Measurements from ENCODE around the gene POLR1A. TPM values are rescaled to one million over a fixed set of nuclear protein-coding genes. Genes with fewer than 3 reads are reported as not detected.

Gene POLR1A
- total RNA-seq, 5 donors from 2014 or later (not counting 1 experiment from before 2014, with no cell fraction given) = 22.0 to 28.7 (median 25.7) TPM

GRCh38 chr2:85988175-85988913, 117.3 kb downstream of the POLR1A start:
- ChIA-PET POLR2A (no interaction called here), CTCF (no interaction called here)
- ATAC-seq (replicated peaks in 1 of 4) = no peak
- H3K4me3 Mint-ChIP-seq = no peak overlapping the region
- H3K27me3 Mint-ChIP-seq = no peaks in the 10 kb centered on the region
- 96% methylated on average over 8 of the region's 10 CpGs for WGBS (ENCODE audit: insufficient coverage)
- Histone ChIP-seq H3K4me3 (ENCODE audit: control insufficient read depth in 1 of 2, extremely low read depth in 1 of 2, low read length in 1 of 2) (no peak overlapping the region), H3K27me3 (replicated peaks in 1 of 2; ENCODE audit: control insufficient read depth in 2 of 2, extremely low read depth in 1 of 2, insufficient read depth in 2 of 2, low read length in 1 of 2) (peaks cover 0 to 2% of the 10 kb centered on the region in 2 experiments), H3K27ac (ENCODE audit: low read length) (no peak overlapping the region), H3K4me1 (ENCODE audit: control insufficient read depth in 1 of 2, extremely low read depth in 1 of 2, insufficient read depth in 2 of 2, low read length in 2 of 2) (peaks cover 0 to 2% of the 10 kb centered on the region in 2 experiments), H3K36me3 (ENCODE audit: control insufficient read depth in 2 of 2, extremely low read depth in 1 of 2, insufficient read depth in 1 of 2, low read length in 1 of 2) (no peaks in the 10 kb centered on the region), H3K9me3 (no peaks in the 10 kb centered on the region)
- DNase-seq = no peak
- H3K4me1 Mint-ChIP-seq = peaks cover 0 to 4% (median 0%) of the 10 kb centered on the region in 3 donors
- H3K9me3 Mint-ChIP-seq = no peaks in the 10 kb centered on the region
- no peaks in the 10 kb centered on the region for H3K36me3 Mint-ChIP-seq
- H3K27ac Mint-ChIP-seq = no peak overlapping the region

- Mint-ChIP-seq H3K27me3 (no peaks in the 10 kb centered on the region), H3K4me1 (peaks cover 0 to under 1% (median 0%) of the 10 kb centered on the region in 3 donors), H3K36me3 (no peaks in the 10 kb centered on the region), H3K27ac (no peak overlapping the region), H3K9me3 (no peaks in the 10 kb centered on the region), H3K4me3 (no peak overlapping the region)
- DNase-seq = no peak
- WGBS (ENCODE audit: insufficient coverage) = 100% methylated on average over 2 of the region's 6 CpGs
- POLR2A ChIA-PET = interaction anchor here in 1 of 2 donors (0.6 kb wide), 1 partner anchor 602 kb away, joined by 4 read pairs; no protein-coding TSS in a partner anchor
- Histone ChIP-seq H3K4me1 (ENCODE audit: control insufficient read depth in 1 of 2, extremely low read depth in 1 of 2, insufficient read depth in 2 of 2, low read length in 2 of 2) (no peaks in the 10 kb centered on the region), H3K36me3 (ENCODE audit: control insufficient read depth in 2 of 2, extremely low read depth in 1 of 2, insufficient read depth in 1 of 2, low read length in 1 of 2) (no peaks in the 10 kb centered on the region), H3K27me3 (replicated peaks in 1 of 2; ENCODE audit: control insufficient read depth in 2 of 2, extremely low read depth in 1 of 2, insufficient read depth in 2 of 2, low read length in 1 of 2) (peaks cover 0 to 2% of the 10 kb centered on the region in 2 experiments), H3K9me3 (no peaks in the 10 kb centered on the region), H3K4me3 (ENCODE audit: control insufficient read depth in 1 of 2, extremely low read depth in 1 of 2, low read length in 1 of 2) (no peak overlapping the region), H3K27ac (ENCODE audit: low read length) (no peak overlapping the region)
- CTCF ChIA-PET = no interaction called here
- no peak for ATAC-seq (replicated peaks in 1 of 4)
Observed at GRCh38 chr2:85987266-85988174, 118.2 kb downstream of the POLR1A start.

- H3K4me1 Mint-ChIP-seq = no peaks in the 10 kb centered on the region
Observed at GRCh38 chr2:85986121-85986520, 119.6 kb downstream of the POLR1A start.

GRCh38 chr2:85984788-85985187, 120.9 kb downstream of the POLR1A start:
- CTCF ChIA-PET = interaction anchor here in 1 of 2 donors (0.7 kb wide), 1 partner anchor 12 kb away, joined by 5 read pairs; no protein-coding TSS in a partner anchor
- DNase-seq (no peak), ATAC-seq (replicated peaks in 1 of 4) (no peak)
- Histone ChIP-seq H3K9me3 (no peaks in the 10 kb centered on the region), H3K36me3 (ENCODE audit: control insufficient read depth in 2 of 2, extremely low read depth in 1 of 2, insufficient read depth in 1 of 2, low read length in 1 of 2) (no peaks in the 10 kb centered on the region), H3K27me3 (replicated peaks in 1 of 2; ENCODE audit: control insufficient read depth in 2 of 2, extremely low read depth in 1 of 2, insufficient read depth in 2 of 2, low read length in 1 of 2) (peaks cover 0 to 5% of the 10 kb centered on the region in 2 experiments), H3K27ac (ENCODE audit: low read length) (no peak overlapping the region), H3K4me3 (ENCODE audit: control insufficient read depth in 1 of 2, extremely low read depth in 1 of 2, low read length in 1 of 2) (no peak overlapping the region), H3K4me1 (ENCODE audit: control insufficient read depth in 1 of 2, extremely low read depth in 1 of 2, insufficient read depth in 2 of 2, low read length in 2 of 2) (no peaks in the 10 kb centered on the region)
- peaks cover 0 to 2% (median 0%) of the 10 kb centered on the region in 3 donors for H3K4me1 Mint-ChIP-seq
- no peaks in the 10 kb centered on the region for H3K27me3 Mint-ChIP-seq
- no peak overlapping the region for H3K4me3 Mint-ChIP-seq
- no peak overlapping the region for H3K27ac Mint-ChIP-seq
- POLR2A ChIA-PET = interaction anchor here in 1 of 2 donors (0.7 kb wide), 2 partner anchors 60 to 97 kb away, joined by 3 to 7 read pairs; no protein-coding TSS in a partner anchor
- H3K9me3 Mint-ChIP-seq = no peaks in the 10 kb centered on the region
- WGBS (ENCODE audit: insufficient coverage) = no CpG with 5 or more reads among the region's 2 CpGs
- no peaks in the 10 kb centered on the region for H3K36me3 Mint-ChIP-seq

More at GRCh38 chr2:85986121-85986520, 119.6 kb downstream of the POLR1A start:
- ChIA-PET POLR2A (no interaction called here), CTCF (no interaction called here)
- Mint-ChIP-seq H3K36me3 (no peaks in the 10 kb centered on the region), H3K4me3 (no peak overlapping the region), H3K9me3 (no peaks in the 10 kb centered on the region), H3K27ac (no peak overlapping the region), H3K27me3 (no peaks in the 10 kb centered on the region)
- no peak overlapping the region for H3K27ac ChIP-seq (ENCODE audit: low read length)
- H3K4me3 ChIP-seq (ENCODE audit: control insufficient read depth in 1 of 2, extremely low read depth in 1 of 2, low read length in 1 of 2) = no peak overlapping the region
- DNase-seq = no peak
- no peaks in the 10 kb centered on the region for H3K4me1 ChIP-seq (ENCODE audit: control insufficient read depth in 1 of 2, extremely low read depth in 1 of 2, insufficient read depth in 2 of 2, low read length in 2 of 2)
- no peaks in the 10 kb centered on the region for H3K36me3 ChIP-seq (ENCODE audit: control insufficient read depth in 2 of 2, extremely low read depth in 1 of 2, insufficient read depth in 1 of 2, low read length in 1 of 2)
- 96% methylated on average over 4 of the region's 9 CpGs for WGBS (ENCODE audit: insufficient coverage)
- no peak for ATAC-seq (replicated peaks in 1 of 4)
- H3K27me3 ChIP-seq (replicated peaks in 1 of 2; ENCODE audit: control insufficient read depth in 2 of 2, extremely low read depth in 1 of 2, insufficient read depth in 2 of 2, low read length in 1 of 2) = peaks cover 0 to 5% of the 10 kb centered on the region in 2 experiments
- H3K9me3 ChIP-seq = no peaks in the 10 kb centered on the region

GRCh38 chr2:85983766-85984165, 121.9 kb downstream of the POLR1A start:
- no peak for ATAC-seq (replicated peaks in 1 of 4)
- CTCF ChIA-PET = no interaction called here

GRCh38 chr2:85981579-85982247, 124.0 kb downstream of the POLR1A start:
- CTCF ChIA-PET = no interaction called here
- 74% methylated on average over 6 of the region's 12 CpGs for WGBS (ENCODE audit: insufficient coverage)

More at GRCh38 chr2:85983766-85984165, 121.9 kb downstream of the POLR1A start:
- H3K27ac Mint-ChIP-seq = no peak overlapping the region
- no peaks in the 10 kb centered on the region for H3K36me3 ChIP-seq (ENCODE audit: control insufficient read depth in 2 of 2, extremely low read depth in 1 of 2, insufficient read depth in 1 of 2, low read length in 1 of 2)
- no peak for DNase-seq
- H3K9me3 ChIP-seq = no peaks in the 10 kb centered on the region
- H3K4me1 ChIP-seq (ENCODE audit: control insufficient read depth in 1 of 2, extremely low read depth in 1 of 2, insufficient read depth in 2 of 2, low read length in 2 of 2) = no peaks in the 10 kb centered on the region
- no peaks in the 10 kb centered on the region for H3K27me3 Mint-ChIP-seq
- no peaks in the 10 kb centered on the region for H3K9me3 Mint-ChIP-seq
- no peak overlapping the region for H3K4me3 Mint-ChIP-seq
- no peak overlapping the region for H3K4me3 ChIP-seq (ENCODE audit: control insufficient read depth in 1 of 2, extremely low read depth in 1 of 2, low read length in 1 of 2)
- POLR2A ChIA-PET = no interaction called here
- H3K27ac ChIP-seq (ENCODE audit: low read length) = no peak overlapping the region
- H3K27me3 ChIP-seq (replicated peaks in 1 of 2; ENCODE audit: control insufficient read depth in 2 of 2, extremely low read depth in 1 of 2, insufficient read depth in 2 of 2, low read length in 1 of 2) = peaks cover 0 to 5% of the 10 kb centered on the region in 2 experiments
- WGBS (ENCODE audit: insufficient coverage) = 92% methylated on average over 2 of the region's 6 CpGs
- H3K36me3 Mint-ChIP-seq = no peaks in the 10 kb centered on the region
- H3K4me1 Mint-ChIP-seq = peaks cover 0 to 5% (median 2%) of the 10 kb centered on the region in 3 donors

More at GRCh38 chr2:85981579-85982247, 124.0 kb downstream of the POLR1A start:
- Mint-ChIP-seq H3K27me3 (no peaks in the 10 kb centered on the region), H3K9me3 (no peaks in the 10 kb centered on the region), H3K27ac (no peak overlapping the region), H3K36me3 (no peaks in the 10 kb centered on the region), H3K4me3 (no peak overlapping the region), H3K4me1 (peaks cover 0 to 5% (median 2%) of the 10 kb centered on the region in 3 donors)
- POLR2A ChIA-PET = no interaction called here
- Histone ChIP-seq H3K36me3 (ENCODE audit: control insufficient read depth in 2 of 2, extremely low read depth in 1 of 2, insufficient read depth in 1 of 2, low read length in 1 of 2) (no peaks in the 10 kb centered on the region), H3K27ac (ENCODE audit: low read length) (no peak overlapping the region), H3K4me3 (ENCODE audit: control insufficient read depth in 1 of 2, extremely low read depth in 1 of 2, low read length in 1 of 2) (no peak overlapping the region), H3K9me3 (no peaks in the 10 kb centered on the region), H3K4me1 (ENCODE audit: control insufficient read depth in 1 of 2, extremely low read depth in 1 of 2, insufficient read depth in 2 of 2, low read length in 2 of 2) (no peaks in the 10 kb centered on the region), H3K27me3 (replicated peaks in 1 of 2; ENCODE audit: control insufficient read depth in 2 of 2, extremely low read depth in 1 of 2, insufficient read depth in 2 of 2, low read length in 1 of 2) (peaks cover 0 to 5% of the 10 kb centered on the region in 2 experiments)
- no peak for DNase-seq
- no peak for ATAC-seq (replicated peaks in 1 of 4)

Measured in T-cell (primary cell).